SHP77 (cell line): Measurements from ENCODE around the gene SNX18.

Experiments
- DNase-seq, 2 experiments: peaks; one replicate each; lab custom pipeline; 2025; lab: John Stamatoyannopoulos, UW

Gene SNX18

GRCh38 chr5:54541823-54542783, 24.5 kb downstream of the SNX18 start:
- peak; percentile 32 to 59 for DNase-seq

- no peak for DNase-seq
Observed at GRCh38 chr5:54544044-54544443, 26.5 kb downstream of the SNX18 start.

DNA sequence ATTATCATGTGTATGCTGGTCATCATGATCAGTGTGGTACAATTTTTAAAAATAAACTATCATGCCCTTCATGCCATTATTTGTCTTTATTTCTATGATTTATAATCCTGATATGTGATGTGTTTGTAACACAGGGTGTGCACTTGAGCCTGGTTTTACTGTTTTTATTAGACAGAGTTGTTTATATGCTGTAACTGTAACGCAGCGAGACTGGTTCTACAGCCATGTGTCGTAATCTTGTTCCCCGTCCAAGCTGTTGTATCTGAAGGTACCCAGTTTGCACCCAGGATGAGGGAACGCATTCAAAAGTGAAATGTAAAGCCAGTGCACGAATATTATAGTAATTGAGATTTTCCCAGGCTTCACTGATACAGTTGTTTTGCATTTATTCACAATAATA, 28.2 kb downstream of the SNX18 start:
- DNase-seq = no peak

DNA sequence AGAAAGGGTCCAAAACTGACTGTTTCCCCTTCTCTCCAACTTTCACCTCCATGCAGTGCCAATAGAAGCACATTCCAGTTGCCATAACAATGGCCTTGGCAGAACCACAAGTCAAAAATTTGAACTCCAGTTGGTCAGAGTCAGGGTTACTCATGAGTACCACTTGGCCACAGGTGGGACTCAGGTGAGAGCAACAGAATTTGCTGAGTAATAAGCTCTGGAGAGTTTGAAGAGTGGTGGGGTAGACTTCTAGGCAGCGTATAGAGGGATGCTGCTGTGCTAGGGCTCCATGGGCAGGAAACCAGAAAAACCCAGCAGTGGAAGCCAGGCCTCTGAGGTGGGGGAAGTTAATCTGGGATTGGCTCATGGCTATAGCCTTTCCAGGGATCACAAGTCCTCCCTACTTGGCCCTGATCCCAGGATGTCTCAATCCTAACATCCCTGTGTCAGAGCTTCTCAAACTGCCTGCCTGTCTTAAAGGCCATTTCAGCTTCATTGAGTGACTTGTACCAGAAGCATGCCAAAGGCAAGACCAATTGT, 30.2 kb downstream of the SNX18 start:
- no peak for DNase-seq

DNA sequence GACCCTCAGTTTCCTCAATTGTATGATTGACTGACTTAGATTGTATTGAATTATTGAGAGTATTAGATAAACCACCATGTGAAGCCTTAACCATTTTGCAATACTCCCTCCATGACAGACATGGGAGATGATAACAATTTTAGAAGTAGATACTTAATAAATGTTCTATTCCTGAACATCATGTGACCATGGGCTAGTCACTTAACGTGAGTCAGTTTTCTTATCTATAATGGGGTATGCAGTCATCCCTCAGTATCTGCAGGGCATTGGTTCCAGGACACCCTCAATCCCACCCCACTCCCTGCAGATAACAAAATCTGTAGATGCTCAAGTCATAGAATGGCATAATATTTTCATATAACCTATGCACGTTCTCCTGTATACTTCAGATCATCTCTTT, 31.0 kb downstream of the SNX18 start:
- DNase-seq = no peak

- DNase-seq = no peak
Observed at GRCh38 chr5:54551292-54551691, 33.7 kb downstream of the SNX18 start.

DNA sequence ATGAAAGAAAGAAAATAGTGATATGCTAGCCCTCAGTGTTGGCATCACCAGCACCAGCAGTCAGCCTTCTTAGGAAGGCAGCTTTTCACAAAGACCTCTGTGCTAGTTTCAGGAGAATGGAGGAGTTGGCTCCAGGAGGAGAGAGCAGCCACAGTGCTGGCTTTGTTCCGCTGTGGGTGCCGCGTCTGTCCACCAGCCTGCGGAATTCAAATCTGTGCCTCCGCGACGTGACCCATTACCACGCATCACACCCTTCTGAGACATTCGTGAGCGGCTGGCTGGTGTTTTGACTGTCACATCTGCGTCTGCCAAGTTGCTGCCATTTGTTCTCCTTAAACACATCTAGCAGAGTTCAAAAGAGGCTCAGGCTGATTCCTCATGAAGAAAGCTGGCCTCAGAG, 34.4 kb downstream of the SNX18 start:
- no peak for DNase-seq

GRCh38 chr5:54552446-54552845, 34.9 kb downstream of the SNX18 start:
- DNase-seq = no peak

DNA sequence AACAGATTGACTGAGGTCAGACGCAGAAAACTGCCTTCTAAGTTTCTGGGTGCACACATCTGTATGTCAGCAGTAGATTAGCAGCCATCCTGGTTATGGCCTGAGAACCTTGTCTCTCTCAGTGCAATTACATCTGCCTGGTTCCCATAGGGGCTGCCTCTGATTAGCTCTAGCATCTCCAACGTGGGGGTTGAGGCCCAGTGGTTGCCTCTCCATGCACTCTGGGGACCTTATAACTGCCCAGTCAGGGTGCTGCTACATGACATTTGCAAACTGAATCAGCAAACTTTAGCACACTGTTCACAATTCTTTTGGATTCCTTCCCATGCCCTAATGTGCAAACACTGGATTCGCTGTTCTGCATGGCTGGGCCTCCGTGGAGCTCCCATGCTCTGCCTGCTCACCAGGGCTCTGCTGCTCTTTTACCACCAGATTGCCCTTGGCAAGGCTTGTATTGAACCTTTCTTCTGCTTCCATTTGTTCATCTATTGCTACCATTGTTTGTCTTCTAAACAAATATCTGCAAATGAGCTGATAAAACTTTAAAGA, 36.2 kb downstream of the SNX18 start:
- no peak for DNase-seq

DNA sequence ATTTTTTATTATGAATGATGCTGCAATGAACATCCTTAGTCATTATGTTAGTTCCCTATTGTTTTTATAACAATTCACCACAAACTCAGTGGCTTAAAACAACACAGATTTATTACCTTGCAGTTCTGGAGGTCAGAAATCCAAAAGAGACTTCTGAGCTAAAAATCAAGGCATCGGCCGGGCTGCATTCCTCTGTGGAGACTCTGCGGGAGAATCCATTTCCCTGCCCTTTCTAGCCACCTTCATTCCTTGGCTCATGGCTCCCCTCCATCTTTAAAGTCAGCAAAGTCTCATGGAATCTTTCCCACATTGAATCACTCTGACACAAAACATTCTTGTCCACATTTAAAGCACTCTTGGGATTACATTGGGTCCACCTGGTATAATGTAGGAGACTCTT, 38.6 kb downstream of the SNX18 start:
- DNase-seq = no peak

DNA sequence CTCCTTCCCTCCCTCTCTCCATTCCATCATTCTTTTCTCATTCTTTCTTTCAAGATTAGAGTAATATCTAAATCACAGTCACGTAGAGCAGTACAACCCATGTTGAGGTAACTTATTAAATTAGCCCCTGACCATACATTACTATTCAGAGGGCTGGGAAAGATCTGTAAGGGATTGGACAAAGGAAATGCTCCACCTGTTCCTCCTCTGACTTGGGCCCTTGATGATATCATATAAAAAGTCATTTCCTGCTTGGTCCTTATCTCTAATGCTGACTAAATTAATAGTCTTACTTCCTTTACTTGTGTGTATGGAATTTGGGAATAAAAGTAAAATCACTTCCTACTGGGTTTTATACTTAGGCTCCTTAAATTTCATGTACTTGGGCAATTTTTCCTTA, 40.8 kb downstream of the SNX18 start:
- DNase-seq = no peak

DNA sequence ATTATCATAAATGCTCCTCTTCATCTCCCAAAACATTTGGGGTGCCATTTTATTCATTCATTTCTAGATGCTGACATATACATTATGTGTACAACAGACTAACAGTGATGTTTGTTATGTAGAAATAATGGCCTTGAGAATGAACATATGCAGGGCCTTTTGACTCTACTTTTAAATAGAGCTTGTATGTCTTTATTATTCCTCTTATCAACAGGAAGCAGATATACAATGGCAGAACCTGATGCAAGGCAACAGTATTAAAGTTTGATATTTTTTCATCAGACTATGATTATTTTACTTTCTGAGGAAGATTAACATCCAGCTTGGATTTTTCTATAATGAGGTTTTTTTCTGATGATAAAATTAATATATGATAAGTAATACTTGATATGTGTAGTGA, 44.1 kb downstream of the SNX18 start:
- no peak for DNase-seq

GRCh38 chr5:54563083-54563761, 45.7 kb downstream of the SNX18 start:
- DNase-seq = no peak

DNA sequence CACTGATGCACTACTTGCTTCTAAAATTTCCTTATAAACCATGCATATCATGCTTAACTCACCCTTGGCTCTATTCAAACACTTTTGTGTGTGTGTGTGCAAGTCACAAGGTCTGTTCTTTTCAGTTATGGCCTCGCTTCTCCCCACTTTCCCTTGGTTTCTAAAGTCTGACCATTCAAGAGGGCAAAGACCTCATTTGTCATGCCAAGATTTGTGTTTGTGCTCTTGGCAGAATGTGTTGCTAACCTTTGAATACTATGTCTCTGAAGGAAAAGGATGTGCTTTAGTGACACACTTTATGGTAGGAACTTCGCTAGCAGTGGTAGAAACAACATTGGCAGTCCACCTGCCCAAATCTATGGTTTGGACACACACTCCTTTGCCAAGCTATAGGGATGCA, 50.4 kb downstream of the SNX18 start:
- DNase-seq = no peak

DNA sequence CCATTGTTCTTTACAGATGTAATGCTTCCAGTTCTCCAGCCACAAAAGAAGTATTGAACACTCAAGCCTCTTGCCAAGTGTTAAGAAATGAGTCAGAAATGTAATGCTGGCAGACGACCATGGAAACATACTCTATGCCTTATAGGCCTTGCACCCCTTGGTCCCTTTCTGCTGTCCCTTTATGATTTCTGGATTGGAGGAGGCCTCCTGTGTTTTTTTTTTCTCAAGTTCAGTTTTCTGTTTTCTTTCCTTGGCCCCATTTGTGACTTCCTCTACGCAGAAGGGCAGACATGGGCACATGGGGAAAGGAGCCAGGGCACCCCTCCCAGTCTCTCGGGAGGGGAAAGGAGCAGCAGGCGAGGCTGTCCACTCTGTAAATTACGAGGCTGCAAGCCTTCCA, 53.4 kb downstream of the SNX18 start:
- no peak for DNase-seq

- no peak for DNase-seq
Observed at GRCh38 chr5:54571462-54571861, 53.9 kb downstream of the SNX18 start.

DNA sequence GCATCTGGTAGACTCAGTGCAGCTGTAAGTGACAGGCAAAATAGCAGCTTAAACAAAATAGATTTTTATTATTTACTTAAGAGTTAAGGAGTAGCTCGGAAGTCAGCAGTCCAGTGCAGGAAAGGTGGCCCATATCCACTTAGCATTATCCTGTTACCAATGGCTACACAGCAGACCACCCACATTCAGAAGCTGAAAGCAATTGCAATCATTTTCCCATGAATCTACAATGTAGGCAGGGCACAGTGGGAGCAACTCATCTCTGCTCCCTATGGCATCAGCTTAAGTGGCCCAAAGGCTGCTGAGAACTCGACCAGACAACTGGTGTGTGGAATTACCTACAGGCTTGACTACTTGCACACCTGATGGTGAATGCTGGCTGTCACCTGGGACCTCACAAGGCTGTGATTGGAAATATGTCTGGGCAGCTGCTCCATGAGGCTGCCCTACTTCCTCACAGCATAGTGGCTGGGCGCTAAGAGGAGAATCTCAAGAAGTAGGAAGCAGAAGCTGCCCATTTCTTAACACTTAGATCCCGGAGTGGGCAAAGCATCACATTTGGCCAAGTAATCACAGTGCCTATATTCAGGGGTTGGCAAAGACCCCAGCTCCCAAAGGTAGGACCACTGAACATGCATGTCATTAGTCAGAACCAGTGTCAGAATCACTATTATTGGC, 56.4 kb downstream of the SNX18 start:
- no peak for DNase-seq

DNA sequence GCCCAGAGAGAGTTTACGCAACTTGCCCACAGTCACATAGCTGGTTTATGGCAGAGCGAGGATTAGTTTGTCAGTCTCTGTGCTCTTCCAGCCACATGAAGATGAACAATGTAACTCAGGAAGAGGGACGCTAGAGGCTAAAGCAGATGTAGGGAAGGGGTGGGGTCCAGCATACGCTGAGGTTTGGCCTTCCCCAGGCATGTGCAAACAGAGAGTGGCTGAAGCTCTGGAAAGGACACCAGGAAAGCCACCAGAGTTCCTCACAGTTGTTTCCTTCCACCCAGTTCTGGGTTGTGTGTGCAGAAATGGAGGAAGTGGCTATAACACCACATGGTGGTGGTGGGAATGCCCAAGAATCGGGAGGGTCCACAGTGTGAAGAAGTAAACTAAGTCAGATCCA, 60.0 kb downstream of the SNX18 start:
- no peak for DNase-seq

DNA sequence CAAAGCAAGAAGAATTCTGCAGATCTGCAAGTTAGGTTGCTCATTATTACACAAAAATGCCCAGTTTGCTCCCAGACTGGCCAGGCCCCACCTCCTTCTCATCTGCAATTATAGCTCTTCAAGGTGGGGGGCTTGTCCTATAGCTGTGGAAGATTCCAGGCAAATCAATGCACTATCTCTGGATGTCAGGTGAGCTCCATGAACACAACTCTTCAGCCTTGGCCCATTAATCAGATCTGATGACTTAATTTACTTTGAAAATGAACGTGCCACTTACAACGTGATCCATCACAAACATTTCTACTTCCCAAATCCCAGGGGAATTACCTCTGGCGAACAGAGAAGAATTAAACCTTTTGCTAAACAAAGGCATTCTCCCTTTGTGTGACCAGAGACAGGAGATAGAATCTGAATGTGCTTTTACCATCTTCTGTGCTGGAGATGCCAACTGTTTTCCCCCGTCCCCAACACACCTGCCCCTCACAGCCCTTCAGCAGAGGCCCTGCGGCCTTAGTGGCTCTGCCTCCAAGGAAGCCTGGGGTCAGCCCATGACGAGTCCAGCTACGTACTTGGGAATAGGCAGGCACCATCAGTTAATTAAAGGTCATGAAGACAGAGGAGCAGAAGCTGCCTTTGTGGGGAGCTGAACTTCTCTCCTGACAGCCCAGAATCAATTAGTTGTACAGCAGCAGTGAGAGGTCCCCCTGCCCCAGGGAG, 60.5 kb downstream of the SNX18 start:
- DNase-seq = no peak

DNA sequence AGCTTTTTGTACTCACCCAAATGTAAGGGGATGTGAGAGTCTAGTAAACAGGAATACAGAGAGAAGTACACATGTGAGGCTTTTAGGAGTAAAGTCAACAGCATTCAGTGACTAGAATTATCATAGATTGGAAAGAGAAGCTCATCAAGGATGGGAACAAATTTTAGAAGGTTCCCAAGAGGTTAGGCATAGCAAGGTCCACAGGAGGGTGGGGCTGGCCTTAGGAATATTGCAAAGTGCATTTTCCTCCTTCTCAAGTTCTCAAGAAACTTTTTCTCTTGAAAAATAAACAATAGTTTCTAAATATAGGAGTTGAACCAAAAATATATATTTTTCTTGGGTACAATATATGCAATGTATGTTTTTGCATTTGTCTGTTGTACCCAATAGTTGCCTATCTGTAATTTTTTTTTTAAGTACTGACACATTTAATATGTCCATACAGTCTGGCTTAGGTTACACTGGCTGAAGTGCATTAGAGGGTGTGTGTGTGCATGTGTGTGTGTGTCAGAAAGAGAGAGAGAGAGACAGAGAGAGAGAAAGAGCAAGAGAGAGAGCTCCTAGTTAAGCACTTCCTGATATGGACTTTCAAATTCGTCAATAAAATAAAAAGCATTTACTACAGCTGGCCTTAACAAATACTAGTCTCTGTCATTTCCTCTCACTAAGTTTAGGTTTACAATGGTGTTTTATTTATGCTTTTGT, 62.2 kb downstream of the SNX18 start:
- DNase-seq = no peak
